ENCODE data around the gene TPP2. TPM values are rescaled to one million over a fixed set of nuclear protein-coding genes. Genes with fewer than 3 reads are reported as not detected.

Gene TPP2
- total and polyA plus RNA-seq, 4 donors = 14.0 to 55.6 (median 22.4) TPM

DNA sequence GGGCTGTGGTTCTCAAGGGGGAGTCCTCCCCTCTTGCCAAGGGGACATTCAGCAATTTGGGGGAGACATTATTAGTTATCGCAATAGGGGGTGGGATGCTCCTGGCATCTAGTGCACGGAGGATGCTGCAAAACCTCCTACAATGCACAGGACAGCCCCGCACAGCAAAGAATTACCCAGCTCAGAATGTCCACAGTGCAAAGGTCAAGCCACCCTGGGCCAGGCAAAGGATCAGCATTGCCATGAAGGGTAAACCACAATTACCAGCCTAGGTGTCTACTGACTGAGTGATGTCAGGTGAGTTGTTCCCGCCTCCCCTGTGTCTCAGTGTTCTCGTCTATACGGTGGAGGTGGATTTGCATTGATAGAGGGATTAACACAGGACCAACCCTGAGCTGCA is 100.5 kb downstream of the TPP2 start:
- DNase-seq (ENCODE audit: low spot score) = no peak
- H3K4me3 ChIP-seq (ENCODE audit: low read depth in 1 of 3, low read length in 3 of 3) = no peak overlapping the region
- no peak overlapping the region for H3K27ac ChIP-seq (ENCODE audit: low read depth in 1 of 2, low read length in 2 of 2)
- H3K36me3 ChIP-seq (ENCODE audit: control insufficient read depth in 4 of 4, insufficient read depth in 3 of 4, low read depth in 1 of 4, low read length in 3 of 4) = no peaks in the 10 kb centered on the region
- no peak for TF ChIP-seq EGR1 (IDR thresholded peaks at IDR 0.05; ENCODE audit: low read depth in 2 of 2)
- no peak for TF ChIP-seq YY1 (IDR thresholded peaks at IDR 0.05)
- TF ChIP-seq HNF4A (conservative IDR thresholded peaks at IDR 0.05) = no peak
- no peak for TF ChIP-seq TAF1 (conservative IDR thresholded peaks at IDR 0.05)
- TF ChIP-seq, protein P1, sequence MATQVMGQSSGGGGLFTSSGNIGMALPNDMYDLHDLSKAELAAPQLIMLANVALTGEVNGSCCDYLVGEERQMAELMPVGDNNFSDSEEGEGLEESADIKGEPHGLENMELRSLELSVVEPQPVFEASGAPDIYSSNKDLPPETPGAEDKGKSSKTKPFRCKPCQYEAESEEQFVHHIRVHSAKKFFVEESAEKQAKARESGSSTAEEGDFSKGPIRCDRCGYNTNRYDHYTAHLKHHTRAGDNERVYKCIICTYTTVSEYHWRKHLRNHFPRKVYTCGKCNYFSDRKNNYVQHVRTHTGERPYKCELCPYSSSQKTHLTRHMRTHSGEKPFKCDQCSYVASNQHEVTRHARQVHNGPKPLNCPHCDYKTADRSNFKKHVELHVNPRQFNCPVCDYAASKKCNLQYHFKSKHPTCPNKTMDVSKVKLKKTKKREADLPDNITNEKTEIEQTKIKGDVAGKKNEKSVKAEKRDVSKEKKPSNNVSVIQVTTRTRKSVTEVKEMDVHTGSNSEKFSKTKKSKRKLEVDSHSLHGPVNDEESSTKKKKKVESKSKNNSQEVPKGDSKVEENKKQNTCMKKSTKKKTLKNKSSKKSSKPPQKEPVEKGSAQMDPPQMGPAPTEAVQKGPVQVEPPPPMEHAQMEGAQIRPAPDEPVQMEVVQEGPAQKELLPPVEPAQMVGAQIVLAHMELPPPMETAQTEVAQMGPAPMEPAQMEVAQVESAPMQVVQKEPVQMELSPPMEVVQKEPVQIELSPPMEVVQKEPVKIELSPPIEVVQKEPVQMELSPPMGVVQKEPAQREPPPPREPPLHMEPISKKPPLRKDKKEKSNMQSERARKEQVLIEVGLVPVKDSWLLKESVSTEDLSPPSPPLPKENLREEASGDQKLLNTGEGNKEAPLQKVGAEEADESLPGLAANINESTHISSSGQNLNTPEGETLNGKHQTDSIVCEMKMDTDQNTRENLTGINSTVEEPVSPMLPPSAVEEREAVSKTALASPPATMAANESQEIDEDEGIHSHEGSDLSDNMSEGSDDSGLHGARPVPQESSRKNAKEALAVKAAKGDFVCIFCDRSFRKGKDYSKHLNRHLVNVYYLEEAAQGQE (IDR thresholded peaks at IDR 0.05) = no peak
- TF ChIP-seq FOXA2 (IDR thresholded peaks at IDR 0.05) = no peak
- no peak for TF ChIP-seq FOXA1 (IDR thresholded peaks at IDR 0.05)
- no peak for TF ChIP-seq RAD21 (IDR thresholded peaks at IDR 0.05)
- TF ChIP-seq, protein P2, sequence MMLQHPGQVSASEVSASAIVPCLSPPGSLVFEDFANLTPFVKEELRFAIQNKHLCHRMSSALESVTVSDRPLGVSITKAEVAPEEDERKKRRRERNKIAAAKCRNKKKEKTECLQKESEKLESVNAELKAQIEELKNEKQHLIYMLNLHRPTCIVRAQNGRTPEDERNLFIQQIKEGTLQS (IDR thresholded peaks at IDR 0.05) = no peak
- TF ChIP-seq, protein P3, sequence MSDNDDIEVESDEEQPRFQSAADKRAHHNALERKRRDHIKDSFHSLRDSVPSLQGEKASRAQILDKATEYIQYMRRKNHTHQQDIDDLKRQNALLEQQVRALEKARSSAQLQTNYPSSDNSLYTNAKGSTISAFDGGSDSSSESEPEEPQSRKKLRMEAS (IDR thresholded peaks at IDR 0.05) = no peak
- H3K9ac ChIP-seq (ENCODE audit: low read depth in 1 of 2, low read length in 2 of 2) = no peak overlapping the region
- 84% methylated on average over 6 of the region's 6 CpGs for WGBS
- H3K27me3 ChIP-seq (ENCODE audit: control insufficient read depth in 4 of 4, insufficient read depth in 4 of 4, low read length in 3 of 4) = peaks cover 0 to 3% (median 0%) of the 10 kb centered on the region in 4 donors
- H3K4me1 ChIP-seq (ENCODE audit: control insufficient read depth in 4 of 4, insufficient read depth in 4 of 4, low read length in 3 of 4) = no peaks in the 10 kb centered on the region
- H3K9me3 ChIP-seq (ENCODE audit: control insufficient read depth in 4 of 4, low read length in 3 of 4) = peaks cover 0 to 6% (median 5%) of the 10 kb centered on the region in 4 donors

DNA sequence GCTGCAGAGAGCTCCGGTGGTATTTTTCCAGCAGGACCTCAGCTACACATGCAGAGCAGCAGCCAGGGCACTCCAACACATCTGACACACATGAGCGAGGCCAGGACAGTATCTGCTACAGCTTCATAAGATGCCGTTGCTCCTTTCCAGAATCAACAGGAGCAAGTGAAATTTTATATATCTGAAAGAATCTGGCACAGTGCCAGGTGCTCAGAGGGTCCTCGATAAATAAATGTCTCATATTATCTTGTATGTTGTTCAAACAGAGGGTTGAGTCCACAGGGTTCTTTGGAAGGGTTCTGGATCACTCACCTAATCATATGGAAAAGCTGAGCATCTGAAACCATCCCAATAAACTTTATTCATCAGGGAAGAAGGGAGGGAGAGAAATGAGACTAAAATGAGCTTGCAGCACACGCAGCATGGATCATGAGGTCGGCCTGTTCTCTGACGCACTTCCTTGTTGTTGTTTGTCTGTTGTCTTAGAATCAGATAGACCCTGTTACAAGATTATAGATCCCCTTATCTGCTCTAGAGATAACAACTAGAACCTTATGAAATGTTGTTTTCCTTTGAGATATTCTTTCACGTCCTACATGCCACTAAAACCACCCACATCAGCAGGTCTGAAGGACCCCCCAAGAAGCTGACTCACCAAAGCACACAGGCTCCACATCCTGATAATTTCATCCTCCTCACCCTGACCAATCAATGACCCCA is 101.3 kb downstream of the TPP2 start:
- 90% methylated on average over 8 of the region's 8 CpGs for WGBS

More for the DNA sequence above, 101.3 kb downstream of the TPP2 start:
- Histone ChIP-seq H3K9ac (ENCODE audit: low read depth in 1 of 2, low read length in 2 of 2) (no peak overlapping the region), H3K4me1 (ENCODE audit: control insufficient read depth in 4 of 4, insufficient read depth in 4 of 4, low read length in 3 of 4) (no peaks in the 10 kb centered on the region), H3K4me3 (ENCODE audit: low read depth in 1 of 3, low read length in 3 of 3) (no peak overlapping the region), H3K9me3 (ENCODE audit: control insufficient read depth in 4 of 4, low read length in 3 of 4) (peaks cover 0 to 6% (median 5%) of the 10 kb centered on the region in 4 donors), H3K36me3 (ENCODE audit: control insufficient read depth in 4 of 4, insufficient read depth in 3 of 4, low read depth in 1 of 4, low read length in 3 of 4) (no peaks in the 10 kb centered on the region), H3K27me3 (ENCODE audit: control insufficient read depth in 4 of 4, insufficient read depth in 4 of 4, low read length in 3 of 4) (no peaks in the 10 kb centered on the region), H3K27ac (ENCODE audit: low read depth in 1 of 2, low read length in 2 of 2) (no peak overlapping the region)
- no peak for DNase-seq (ENCODE audit: low spot score)
- TF ChIP-seq FOXA2 (IDR thresholded peaks at IDR 0.05) (no peak), EGR1 (IDR thresholded peaks at IDR 0.05; ENCODE audit: low read depth in 2 of 2) (no peak), NR2F2 (IDR thresholded peaks at IDR 0.05) (no peak), HNF4G (IDR thresholded peaks at IDR 0.05) (no peak), JUND (IDR thresholded peaks at IDR 0.05) (no peak), YY1 (IDR thresholded peaks at IDR 0.05) (no peak), HNF4A (conservative IDR thresholded peaks at IDR 0.05) (no peak), FOXA1 (IDR thresholded peaks at IDR 0.05) (no peak)
- TF ChIP-seq, protein P3 (IDR thresholded peaks at IDR 0.05) = no peak
- TF ChIP-seq, protein P1 (IDR thresholded peaks at IDR 0.05) = no peak
- TF ChIP-seq, protein P4, sequence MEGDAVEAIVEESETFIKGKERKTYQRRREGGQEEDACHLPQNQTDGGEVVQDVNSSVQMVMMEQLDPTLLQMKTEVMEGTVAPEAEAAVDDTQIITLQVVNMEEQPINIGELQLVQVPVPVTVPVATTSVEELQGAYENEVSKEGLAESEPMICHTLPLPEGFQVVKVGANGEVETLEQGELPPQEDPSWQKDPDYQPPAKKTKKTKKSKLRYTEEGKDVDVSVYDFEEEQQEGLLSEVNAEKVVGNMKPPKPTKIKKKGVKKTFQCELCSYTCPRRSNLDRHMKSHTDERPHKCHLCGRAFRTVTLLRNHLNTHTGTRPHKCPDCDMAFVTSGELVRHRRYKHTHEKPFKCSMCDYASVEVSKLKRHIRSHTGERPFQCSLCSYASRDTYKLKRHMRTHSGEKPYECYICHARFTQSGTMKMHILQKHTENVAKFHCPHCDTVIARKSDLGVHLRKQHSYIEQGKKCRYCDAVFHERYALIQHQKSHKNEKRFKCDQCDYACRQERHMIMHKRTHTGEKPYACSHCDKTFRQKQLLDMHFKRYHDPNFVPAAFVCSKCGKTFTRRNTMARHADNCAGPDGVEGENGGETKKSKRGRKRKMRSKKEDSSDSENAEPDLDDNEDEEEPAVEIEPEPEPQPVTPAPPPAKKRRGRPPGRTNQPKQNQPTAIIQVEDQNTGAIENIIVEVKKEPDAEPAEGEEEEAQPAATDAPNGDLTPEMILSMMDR (IDR thresholded peaks at IDR 0.05; ENCODE audit: low read depth, low read length, missing input control) = no peak

Measured in liver (tissue), 9 donors.